Neural cell (in vitro differentiated cells): ENCODE results near the gene JMJD1C. TPM values are rescaled to one million over a fixed set of nuclear protein-coding genes. Genes with fewer than 3 reads are reported as not detected.

Experiments
- H2AFZ ChIP-seq: fragments of 200-600, 300-800 bp; sonication (generic), shearing (Covaris generic); 2 replicates; pipeline ENCODE4 v1.6.0; 2014; ENCODE audit warnings: low read depth, mild to moderate bottlenecking, antibody characterized with exemption, low read length, moderate library complexity
- H3F3A ChIP-seq: fragments of 200-600 bp; shearing (Covaris generic); 2 replicates; pipeline ENCODE4 v1.6.1; 2016; ENCODE audit warnings: mild to moderate bottlenecking, moderate library complexity, mixed read lengths, antibody characterized with exemption, low read length; ENCODE audit not compliant: insufficient read depth, poor library complexity, severe bottlenecking
- H3K27ac ChIP-seq: fragments of 200-600, 300-800 bp; sonication (generic), shearing (Covaris generic); 2 replicates; pipeline ENCODE4 v1.5.1; 2014; ENCODE audit warnings: mild to moderate bottlenecking, low read length, moderate library complexity
- H3K27me3 ChIP-seq: fragments of 300-800, 200-600 bp; sonication (generic), shearing (Covaris generic); 2 replicates; pipeline ENCODE4 v1.6.0; 2014; ENCODE audit warnings: mild to moderate bottlenecking, low read depth, low read length, moderate library complexity; ENCODE audit not compliant: insufficient read depth
- H3K36me3 ChIP-seq: fragments of 300-800, 200-600 bp; sonication (generic), shearing (Covaris generic); 2 replicates; pipeline ENCODE4 v1.5.1; 2014; ENCODE audit warnings: mild to moderate bottlenecking, antibody characterized with exemption, low read length, moderate library complexity; ENCODE audit not compliant: insufficient read depth
- H3K4me2 ChIP-seq: fragments of 300-800, 200-600 bp; sonication (generic), shearing (Covaris generic); 2 replicates; pipeline ENCODE4 v1.6.0; 2014; ENCODE audit warnings: mild to moderate bottlenecking, low read length
- H3K4me3 ChIP-seq: fragments of 300-800, 200-600 bp; sonication (generic), shearing (Covaris generic); 2 replicates; pipeline ENCODE4 v1.5.1; 2014; ENCODE audit warnings: mild to moderate bottlenecking, low read length, moderate library complexity
- H3K79me2 ChIP-seq: fragments of 200-600 bp; shearing (Covaris generic); replicated peaks from 2 replicates; pipeline ENCODE4 v1.6.0; 2014; ENCODE audit warnings: mild to moderate bottlenecking, low read length, moderate library complexity; ENCODE audit not compliant: insufficient read depth
- H3K9ac ChIP-seq: fragments of 300-800, 200-600 bp; sonication (generic), shearing (Covaris generic); 2 replicates; pipeline ENCODE4 v1.6.1; 2016; ENCODE audit warnings: mild to moderate bottlenecking, low read length, mixed read lengths
- H3K9me2 ChIP-seq: fragments of 200-600 bp; shearing (Covaris generic); 2 replicates; pipeline ENCODE4 v1.6.1; 2016; ENCODE audit warnings: mild to moderate bottlenecking, low read length, mixed read lengths; ENCODE audit not compliant: insufficient read depth
- H3K9me3 ChIP-seq: fragments of 200-600, 300-800 bp; sonication (generic), shearing (Covaris generic); 2 replicates; pipeline ENCODE4 v1.6.1; 2016; ENCODE audit warnings: mild to moderate bottlenecking, mixed run types, low read length, moderate library complexity, mixed read lengths
- H4K20me1 ChIP-seq: fragments of 200-600 bp; shearing (Covaris generic); 2 replicates; pipeline ENCODE4 v1.6.1; 2016; ENCODE audit warnings: mild to moderate bottlenecking, mixed run types; ENCODE audit not compliant: insufficient read depth
- EP300 ChIP-seq: fragments of 450-650 bp; conservative IDR thresholded peaks from 2 replicates; pipeline ENCODE4 v1.6.1; 2014; ENCODE audit warnings: antibody characterized with exemption, mild to moderate bottlenecking, moderate library complexity; ENCODE audit not compliant: poor library complexity, severe bottlenecking
- EZH2 ChIP-seq: fragments of 200-600, 300-800 bp; shearing (Covaris generic), sonication (generic); IDR thresholded peaks from 2 replicates; pipeline ENCODE4 v1.6.1; 2014; ENCODE audit warnings: antibody characterized with exemption, low read length, borderline replicate concordance, mild to moderate bottlenecking; ENCODE audit not compliant: insufficient read depth, poor library complexity, severe bottlenecking
- MXI1 ChIP-seq: fragments of 450-650 bp; conservative IDR thresholded peaks from 2 replicates; pipeline ENCODE4 v1.6.1; 2014; ENCODE audit warnings: antibody characterized with exemption, mild to moderate bottlenecking; ENCODE audit not compliant: poor library complexity, severe bottlenecking
- POLR2AphosphoS5 ChIP-seq: IDR thresholded peaks from 2 replicates; pipeline ENCODE4 v1.6.1; 2012
- RAD21 ChIP-seq: fragments of 450-650 bp; conservative IDR thresholded peaks from 2 replicates; pipeline ENCODE4 v1.6.1; 2014; ENCODE audit warnings: antibody characterized with exemption, mild to moderate bottlenecking, moderate library complexity
- SMC3 ChIP-seq: fragments of 450-650 bp; conservative IDR thresholded peaks from 2 replicates; pipeline ENCODE4 v1.6.1; 2014; ENCODE audit warnings: antibody characterized with exemption, mild to moderate bottlenecking, moderate library complexity; ENCODE audit not compliant: poor library complexity
- TAF1 ChIP-seq: IDR thresholded peaks from 2 replicates; pipeline ENCODE4 v1.6.1; 2012; ENCODE audit warnings: low read depth
- polyA plus RNA-seq: library from polyadenylated mRNA; depleted of rRNA; stranded (reverse); fragments of >200 nt; gene quantifications from 2 replicates; pipeline ENCODE4 v1.2.3, GENCODE V29; 2014
- TF ChIP-seq, protein P1 (sequence below): fragments of 450-650 bp; IDR thresholded peaks from 2 replicates; pipeline ENCODE4 v1.5.1; 2014; ENCODE audit warnings: antibody characterized with exemption, mild to moderate bottlenecking, moderate library complexity; ENCODE audit not compliant: poor library complexity, severe bottlenecking
- TF ChIP-seq, protein P2 (sequence below): IDR thresholded peaks from 2 replicates; pipeline ENCODE4 v1.6.1; 2012; ENCODE audit warnings: borderline replicate concordance

Gene JMJD1C
- polyA plus RNA-seq, 1 donor from 2014 or later = 108 TPM

- no peaks in the 10 kb centered on the region for H3K9me2 ChIP-seq
- H3K9ac ChIP-seq = no peak overlapping the region
- H4K20me1 ChIP-seq = no peaks in the 10 kb centered on the region
- no peaks in the 10 kb centered on the region for H3K9me3 ChIP-seq
- H3K79me2 ChIP-seq = peaks cover 55% of the 10 kb centered on the region
- no peaks in the 10 kb centered on the region for H3K27me3 ChIP-seq
- no peak overlapping the region for H3K4me3 ChIP-seq
- H2AFZ ChIP-seq = no peak overlapping the region
- no peak for TF ChIP-seq RAD21
- TF ChIP-seq EZH2 = no peak
- TF ChIP-seq, protein P1, sequence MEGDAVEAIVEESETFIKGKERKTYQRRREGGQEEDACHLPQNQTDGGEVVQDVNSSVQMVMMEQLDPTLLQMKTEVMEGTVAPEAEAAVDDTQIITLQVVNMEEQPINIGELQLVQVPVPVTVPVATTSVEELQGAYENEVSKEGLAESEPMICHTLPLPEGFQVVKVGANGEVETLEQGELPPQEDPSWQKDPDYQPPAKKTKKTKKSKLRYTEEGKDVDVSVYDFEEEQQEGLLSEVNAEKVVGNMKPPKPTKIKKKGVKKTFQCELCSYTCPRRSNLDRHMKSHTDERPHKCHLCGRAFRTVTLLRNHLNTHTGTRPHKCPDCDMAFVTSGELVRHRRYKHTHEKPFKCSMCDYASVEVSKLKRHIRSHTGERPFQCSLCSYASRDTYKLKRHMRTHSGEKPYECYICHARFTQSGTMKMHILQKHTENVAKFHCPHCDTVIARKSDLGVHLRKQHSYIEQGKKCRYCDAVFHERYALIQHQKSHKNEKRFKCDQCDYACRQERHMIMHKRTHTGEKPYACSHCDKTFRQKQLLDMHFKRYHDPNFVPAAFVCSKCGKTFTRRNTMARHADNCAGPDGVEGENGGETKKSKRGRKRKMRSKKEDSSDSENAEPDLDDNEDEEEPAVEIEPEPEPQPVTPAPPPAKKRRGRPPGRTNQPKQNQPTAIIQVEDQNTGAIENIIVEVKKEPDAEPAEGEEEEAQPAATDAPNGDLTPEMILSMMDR = no peak
- no peak for TF ChIP-seq POLR2AphosphoS5
- no peak for TF ChIP-seq EP300
- TF ChIP-seq SMC3 = no peak
- TF ChIP-seq MXI1 = no peak
- TF ChIP-seq TAF1 = no peak
- TF ChIP-seq, protein P2, sequence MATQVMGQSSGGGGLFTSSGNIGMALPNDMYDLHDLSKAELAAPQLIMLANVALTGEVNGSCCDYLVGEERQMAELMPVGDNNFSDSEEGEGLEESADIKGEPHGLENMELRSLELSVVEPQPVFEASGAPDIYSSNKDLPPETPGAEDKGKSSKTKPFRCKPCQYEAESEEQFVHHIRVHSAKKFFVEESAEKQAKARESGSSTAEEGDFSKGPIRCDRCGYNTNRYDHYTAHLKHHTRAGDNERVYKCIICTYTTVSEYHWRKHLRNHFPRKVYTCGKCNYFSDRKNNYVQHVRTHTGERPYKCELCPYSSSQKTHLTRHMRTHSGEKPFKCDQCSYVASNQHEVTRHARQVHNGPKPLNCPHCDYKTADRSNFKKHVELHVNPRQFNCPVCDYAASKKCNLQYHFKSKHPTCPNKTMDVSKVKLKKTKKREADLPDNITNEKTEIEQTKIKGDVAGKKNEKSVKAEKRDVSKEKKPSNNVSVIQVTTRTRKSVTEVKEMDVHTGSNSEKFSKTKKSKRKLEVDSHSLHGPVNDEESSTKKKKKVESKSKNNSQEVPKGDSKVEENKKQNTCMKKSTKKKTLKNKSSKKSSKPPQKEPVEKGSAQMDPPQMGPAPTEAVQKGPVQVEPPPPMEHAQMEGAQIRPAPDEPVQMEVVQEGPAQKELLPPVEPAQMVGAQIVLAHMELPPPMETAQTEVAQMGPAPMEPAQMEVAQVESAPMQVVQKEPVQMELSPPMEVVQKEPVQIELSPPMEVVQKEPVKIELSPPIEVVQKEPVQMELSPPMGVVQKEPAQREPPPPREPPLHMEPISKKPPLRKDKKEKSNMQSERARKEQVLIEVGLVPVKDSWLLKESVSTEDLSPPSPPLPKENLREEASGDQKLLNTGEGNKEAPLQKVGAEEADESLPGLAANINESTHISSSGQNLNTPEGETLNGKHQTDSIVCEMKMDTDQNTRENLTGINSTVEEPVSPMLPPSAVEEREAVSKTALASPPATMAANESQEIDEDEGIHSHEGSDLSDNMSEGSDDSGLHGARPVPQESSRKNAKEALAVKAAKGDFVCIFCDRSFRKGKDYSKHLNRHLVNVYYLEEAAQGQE = no peak
- H3K36me3 ChIP-seq = peaks cover 3% of the 10 kb centered on the region
- H3K27ac ChIP-seq = no peak overlapping the region
- no peak overlapping the region for H3K4me2 ChIP-seq
- H3F3A ChIP-seq = no peaks in the 10 kb centered on the region
These were observed 219.4 kb downstream of the JMJD1C start for GRCh38 chr10:63246356-63246755.

DNA sequence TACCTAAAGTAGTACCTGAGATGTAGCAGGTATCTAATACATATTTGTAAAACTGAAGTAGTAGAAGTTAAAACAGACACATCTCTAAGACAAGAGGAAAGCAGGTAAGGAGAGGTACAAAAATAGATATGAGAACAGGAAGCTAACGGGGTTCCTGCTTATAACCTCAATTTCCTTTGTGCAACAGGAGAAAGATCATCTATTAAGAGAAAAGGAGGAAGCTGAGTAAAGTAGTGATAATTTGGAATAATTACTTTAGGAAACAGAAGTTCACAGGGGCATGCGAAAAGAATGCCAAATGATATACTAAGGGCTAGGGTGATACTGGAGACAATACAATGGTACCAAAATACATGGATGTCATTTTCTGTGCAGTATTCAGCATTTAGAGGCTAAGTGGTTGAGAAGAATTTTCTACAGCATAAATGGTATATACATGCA lies 223.9 kb downstream of the JMJD1C start:
- TF ChIP-seq RAD21 = no peak
- TF ChIP-seq, protein P1 = no peak
- no peak for TF ChIP-seq EZH2
- TF ChIP-seq, protein P2 = no peak
- no peak for TF ChIP-seq SMC3
- TF ChIP-seq TAF1 = no peak
- TF ChIP-seq EP300 = no peak
- TF ChIP-seq POLR2AphosphoS5 = no peak
- no peak for TF ChIP-seq MXI1
- Histone ChIP-seq H3K27ac (no peak overlapping the region), H2AFZ (no peak overlapping the region), H3K4me3 (no peak overlapping the region), H3K79me2 (peaks cover 43% of the 10 kb centered on the region), H3K27me3 (no peaks in the 10 kb centered on the region), H3K9me2 (no peaks in the 10 kb centered on the region), H3K36me3 (no peaks in the 10 kb centered on the region), H3K9me3 (no peaks in the 10 kb centered on the region), H4K20me1 (no peaks in the 10 kb centered on the region), H3K4me2 (no peak overlapping the region), H3F3A (peaks cover 3% of the 10 kb centered on the region), H3K9ac (no peak overlapping the region)
